ENCODE data around the gene FBXW4.
A peak's percentile ranks its signal among the peaks of the same experiment; 100 is the strongest.

The FBXW4 gene

GRCh38 chr10:101568054-101568745, 126.8 kb downstream of the FBXW4 start:
- Histone ChIP-seq H3K4me3 (ENCODE audit: low read depth, low read length) (no peak overlapping the region), H3K36me3 (ENCODE audit: control insufficient read depth in 2 of 2, insufficient read depth in 1 of 2, low read length in 2 of 2) (no peaks in the 10 kb centered on the region), H3K27ac (ENCODE audit: extremely low read depth, low read depth, low read length) (no peak overlapping the region), H3K4me1 (ENCODE audit: control insufficient read depth, insufficient read depth, low read length) (peaks cover 3% of the 10 kb centered on the region), H3K9me3 (ENCODE audit: control insufficient read depth, insufficient read depth, low read depth, low read length) (0 out of 2 replicates have a peak, but pooled peaks cover 2% of the 10 kb centered on the region)
- CTCF ChIA-PET, result interaction anchor here (0.6 to 1.6 kb wide), 6 partner anchors 16 to 407 kb away, joined by 3 to 16 read pairs (median 3); no protein-coding TSS in a partner anchor
- POLR2A ChIA-PET, result interaction anchor here (0.6 to 1.5 kb wide), 2 partner anchors 273 kb away, joined by 3 read pairs; no protein-coding TSS in a partner anchor
- TF ChIP-seq ZFHX2 (tag by site-specific recombination; conservative IDR thresholded peaks at IDR 0.05) (no peak), ZNF394 (tag by site-specific recombination; IDR thresholded peaks at IDR 0.05; ENCODE audit: borderline replicate concordance) (0 out of 2 replicates have a peak, but pooled peaks have one; percentile 26)

GRCh38 chr10:101567165-101568006, 127.6 kb downstream of the FBXW4 start:
- H3K4me3 ChIP-seq (ENCODE audit: low read depth, low read length), result no peak overlapping the region
- CTCF ChIA-PET, result interaction anchor here (0.6 to 1.6 kb wide), 6 partner anchors 15 to 406 kb away, joined by 3 to 16 read pairs (median 3); no protein-coding TSS in a partner anchor
- H3K27ac ChIP-seq (ENCODE audit: extremely low read depth, low read depth, low read length), result no peak overlapping the region
- H3K36me3 ChIP-seq (ENCODE audit: control insufficient read depth in 2 of 2, insufficient read depth in 1 of 2, low read length in 2 of 2), result no peaks in the 10 kb centered on the region
- H3K4me1 ChIP-seq (ENCODE audit: control insufficient read depth, insufficient read depth, low read length), result peaks cover 3% of the 10 kb centered on the region
- POLR2A ChIA-PET, result interaction anchor here (0.6 kb wide), 1 partner anchor 272 kb away, joined by 3 read pairs; no protein-coding TSS in a partner anchor
- no peaks in the 10 kb centered on the region for H3K9me3 ChIP-seq (ENCODE audit: control insufficient read depth, insufficient read depth, low read depth, low read length)
- TF ChIP-seq GLI2 (tag by site-specific recombination; IDR thresholded peaks at IDR 0.05; ENCODE audit: borderline replicate concordance, low read depth) (no peak), EGR2 (tag by site-specific recombination; IDR thresholded peaks at IDR 0.05; ENCODE audit: low read depth) (0 out of 2 replicates have a peak, but pooled peaks have one; percentile 33), ZSCAN23 (tag by site-specific recombination; IDR thresholded peaks at IDR 0.05) (no peak), ZFHX2 (tag by site-specific recombination; conservative IDR thresholded peaks at IDR 0.05) (peak; percentile 78), ZNF529 (tag by site-specific recombination; IDR thresholded peaks at IDR 0.05; ENCODE audit: insufficient replicate concordance) (no peak), ZNF513 (tag by site-specific recombination; IDR thresholded peaks at IDR 0.05) (no peak), ZNF792 (tag by site-specific recombination; IDR thresholded peaks at IDR 0.05) (no peak), SCRT2 (tag by site-specific recombination; IDR thresholded peaks at IDR 0.05) (peak; percentile 91), ZNF560 (tag by site-specific recombination; IDR thresholded peaks at IDR 0.05; ENCODE audit: borderline replicate concordance) (no peak), SCRT1 (tag by site-specific recombination; IDR thresholded peaks at IDR 0.05; ENCODE audit: borderline replicate concordance) (peak; percentile 41; the same call in 1 of the 2 replicates), PRDM6 (tag by site-specific recombination; IDR thresholded peaks at IDR 0.05) (no peak), ZNF654 (tag by site-specific recombination; IDR thresholded peaks at IDR 0.05; ENCODE audit: low read depth) (no peak), INSM2 (tag by site-specific recombination; IDR thresholded peaks at IDR 0.05) (no peak; the same call in 1 of the 2 replicates), ZSCAN5A (tag by site-specific recombination; IDR thresholded peaks at IDR 0.05) (0 out of 2 replicates have a peak, but pooled peaks have one; percentile 35), OVOL3 (tag by site-specific recombination; IDR thresholded peaks at IDR 0.05) (no peak)
